Lower leg skin (tissue), 3 donors: ENCODE data around the gene CDK16.

Source experiments
- CTCF ChIP-seq, 3 donors: fragments of 450-650 bp; IDR thresholded peaks; one replicate each; pipeline ENCODE4 v1.5.1; 2016; ENCODE audit warnings: antibody characterized with exemption in 3 of 3, mild to moderate bottlenecking in 3 of 3, moderate library complexity in 2 of 3
- POLR2A ChIP-seq, 2 donors: fragments of 450-650 bp; IDR thresholded peaks; one replicate each; pipeline ENCODE4 v1.6.1; 2016 to 2017; ENCODE audit warnings: antibody characterized with exemption in 2 of 2, mild to moderate bottlenecking in 1 of 2, moderate library complexity in 1 of 2

GRCh38 chrX:47226071-47226470 is 7.6 kb downstream of the CDK16 start:
- TF ChIP-seq POLR2A (IDR thresholded peaks at IDR 0.05) (no peak), CTCF (IDR thresholded peaks at IDR 0.05) (no peak)
